Activated T-cell treated with anti-CD3 and anti-CD28 coated beads, Interleukin-2, amount 50 U/mL, for 24 hours (primary cell): ENCODE data around the gene ACER3.
"Not testable (repeated sequence)": the region's sequence is repeated elsewhere in the genome, so short reads cannot be mapped to it uniquely, and the experiment has no call there.

Source experiments
- DNase-seq: peaks from one replicate; pipeline ENCODE4 v3.0.0-alpha.2; 2020
- H3K27ac Mint-ChIP-seq: 2 replicates; pipeline ENCODE4 v1.8.0; 2020; ENCODE audit warnings: mild to moderate bottlenecking, mixed read lengths
- H3K27me3 Mint-ChIP-seq: 2 replicates; pipeline ENCODE4 v1.8.0; 2020; ENCODE audit warnings: mixed read lengths
- H3K36me3 Mint-ChIP-seq: 2 replicates; pipeline ENCODE4 v1.8.0; 2020; ENCODE audit warnings: low read depth, mixed read lengths
- H3K4me1 Mint-ChIP-seq: 2 replicates; pipeline ENCODE4 v1.8.0; 2020; ENCODE audit warnings: low read depth, mixed read lengths
- H3K4me3 Mint-ChIP-seq: 2 replicates; pipeline ENCODE4 v1.8.0; 2020; ENCODE audit warnings: mild to moderate bottlenecking, moderate library complexity, mixed read lengths
- H3K9me3 Mint-ChIP-seq: 2 replicates; pipeline ENCODE4 v1.8.0; 2020; ENCODE audit warnings: mixed read lengths

ACER3 gene

GRCh38 chr11:76860539-76861475 lies at the start of gene ACER3:
Gene ACER3, plus strand, starts transcription at chr11:76860918. Its CDS starts 59 bp downstream, at chr11:76860977.
- Mint-ChIP-seq H3K4me1 (peaks cover 35% of the 10 kb centered on the region), H3K9me3 (no peaks in the 10 kb centered on the region), H3K27me3 (no peaks in the 10 kb centered on the region)

GRCh38 chr11:76811259-76811658 lies 49.5 kb upstream of the ACER3 start:
- no peak for DNase-seq
- Mint-ChIP-seq H3K27me3 (peaks cover 18% of the 10 kb centered on the region), H3K4me1 (peaks cover 11% of the 10 kb centered on the region), H3K36me3 (peaks cover 3% of the 10 kb centered on the region), H3K4me3 (no peak overlapping the region), H3K27ac (no peak overlapping the region), H3K9me3 (peaks cover 13% of the 10 kb centered on the region)

More at GRCh38 chr11:76860539-76861475, at the start of gene ACER3:
- Mint-ChIP-seq H3K27ac (peak within 1 kb of the TSS; percentile 89), H3K36me3 (peaks cover 7% of the 10 kb centered on the region), H3K4me3 (peak within 1 kb of the TSS; percentile 89)
- DNase-seq = peak; percentile 93

- H3K4me1 Mint-ChIP-seq = peaks cover 6% of the 10 kb centered on the region
- H3K4me3 Mint-ChIP-seq = no peak overlapping the region
- peaks cover 3% of the 10 kb centered on the region for H3K36me3 Mint-ChIP-seq
- peaks cover 23% of the 10 kb centered on the region for H3K9me3 Mint-ChIP-seq
- H3K27me3 Mint-ChIP-seq = peaks cover 9% of the 10 kb centered on the region
- DNase-seq = no peak
- no peak overlapping the region for H3K27ac Mint-ChIP-seq
Observed at GRCh38 chr11:76814414-76814813, 46.3 kb upstream of the ACER3 start.

DNA sequence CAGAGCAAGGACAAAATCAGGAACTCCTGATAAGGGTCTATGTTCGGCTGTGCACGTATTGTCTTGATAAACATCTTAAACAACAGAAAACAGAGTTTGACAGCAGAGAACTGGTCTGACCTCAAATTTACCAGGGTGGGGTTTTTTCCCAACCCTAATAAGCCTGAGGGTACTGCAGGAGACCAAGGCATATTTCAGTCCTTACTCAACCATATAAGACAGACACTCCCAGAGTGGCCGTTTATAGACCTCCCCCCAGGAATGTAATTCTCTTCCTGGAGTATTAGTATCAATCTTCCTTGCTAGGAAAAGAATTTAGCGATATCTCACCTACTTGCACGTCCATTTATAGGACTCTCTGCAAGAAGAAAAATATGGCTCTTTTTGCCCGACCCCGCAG lies 45.0 kb upstream of the ACER3 start:
- H3K27ac Mint-ChIP-seq, H3K36me3 Mint-ChIP-seq, DNase-seq, H3K27me3 Mint-ChIP-seq, H3K4me1 Mint-ChIP-seq, H3K4me3 Mint-ChIP-seq: not testable (repeated sequence)
- peaks cover 23% of the 10 kb centered on the region for H3K9me3 Mint-ChIP-seq

DNA sequence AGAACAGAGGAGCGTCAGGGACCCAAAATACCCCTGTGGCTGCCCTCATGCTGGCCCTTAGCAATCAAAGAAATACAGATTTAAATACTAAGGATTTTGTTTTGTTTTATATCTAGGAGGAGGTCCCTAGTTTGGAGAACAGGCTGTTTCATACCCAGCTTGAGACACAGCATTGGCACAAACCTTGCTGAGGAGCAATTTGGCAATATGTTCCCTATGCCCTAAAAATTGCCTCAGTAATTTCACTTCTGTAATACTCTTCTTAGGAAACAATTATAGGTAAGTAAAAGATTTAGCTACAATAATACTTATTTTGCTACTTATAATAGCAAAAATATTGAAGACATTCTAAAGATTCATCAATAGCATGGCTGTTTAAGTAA lies 40.5 kb upstream of the ACER3 start:
- Mint-ChIP-seq H3K36me3 (peaks cover 3% of the 10 kb centered on the region), H3K4me3 (no peak overlapping the region), H3K27me3 (peaks cover 7% of the 10 kb centered on the region), H3K9me3 (peaks cover 21% of the 10 kb centered on the region), H3K4me1 (peaks cover 3% of the 10 kb centered on the region), H3K27ac (no peak overlapping the region)
- no peak for DNase-seq

- H3K36me3 Mint-ChIP-seq, H3K27ac Mint-ChIP-seq, H3K4me1 Mint-ChIP-seq, H3K9me3 Mint-ChIP-seq, DNase-seq, H3K4me3 Mint-ChIP-seq, H3K27me3 Mint-ChIP-seq: not testable (repeated sequence)
Observed at GRCh38 chr11:76821396-76821795, 39.3 kb upstream of the ACER3 start.

DNA sequence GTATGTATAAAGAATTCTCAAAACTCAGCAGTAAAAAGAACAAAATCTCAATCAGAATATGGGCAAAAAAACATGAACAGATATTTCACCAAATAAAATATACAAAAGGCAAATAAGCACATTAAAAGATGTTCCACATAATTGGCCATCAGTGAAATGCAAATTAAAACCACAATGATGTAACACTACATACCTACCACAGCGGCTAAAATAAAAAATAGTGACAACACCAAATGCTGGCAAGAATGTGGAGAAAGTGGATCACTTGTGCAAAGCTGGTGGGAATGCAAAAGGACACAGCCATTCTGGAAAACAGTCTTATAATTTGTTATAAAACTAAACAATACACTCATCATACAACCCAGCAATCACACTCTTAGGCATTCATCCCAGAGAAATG lies 38.3 kb upstream of the ACER3 start:
- no peak for DNase-seq
- no peak overlapping the region for H3K4me3 Mint-ChIP-seq
- no peaks in the 10 kb centered on the region for H3K36me3 Mint-ChIP-seq
- peaks cover 3% of the 10 kb centered on the region for H3K4me1 Mint-ChIP-seq
- no peak overlapping the region for H3K27ac Mint-ChIP-seq
- H3K27me3 Mint-ChIP-seq = no peaks in the 10 kb centered on the region
- peaks cover under 1% of the 10 kb centered on the region for H3K9me3 Mint-ChIP-seq

DNA sequence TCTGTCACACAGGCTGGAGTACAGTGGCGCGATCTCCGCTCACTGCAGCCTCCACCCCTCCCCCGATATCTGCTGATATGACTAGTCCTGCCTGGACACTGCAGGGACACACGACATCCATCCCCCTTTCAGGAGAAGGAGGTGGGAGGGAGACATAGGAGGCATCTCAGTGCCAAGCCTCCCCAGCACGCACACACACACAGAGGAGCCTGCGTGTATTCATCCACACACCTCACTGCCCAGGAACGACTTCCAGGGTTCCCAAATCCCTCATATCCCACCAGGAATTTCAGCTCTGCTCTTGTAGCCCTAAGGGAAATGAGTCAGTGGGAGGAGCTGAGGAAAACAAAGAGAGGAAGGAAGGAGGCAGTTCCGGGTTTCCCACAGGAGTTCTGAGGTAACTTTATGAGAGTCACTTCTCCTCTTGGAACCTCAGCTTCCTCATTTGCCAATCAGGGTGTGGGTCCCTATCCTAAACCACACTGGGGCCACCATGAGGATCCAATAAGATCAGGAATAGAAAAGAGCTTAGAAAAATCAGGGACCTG lies 37.2 kb upstream of the ACER3 start:
- H3K27me3 Mint-ChIP-seq = no peaks in the 10 kb centered on the region
- H3K27ac Mint-ChIP-seq = no peak overlapping the region
- peaks cover 3% of the 10 kb centered on the region for H3K4me1 Mint-ChIP-seq
- H3K9me3 Mint-ChIP-seq = no peaks in the 10 kb centered on the region
- no peak for DNase-seq
- H3K4me3 Mint-ChIP-seq = no peak overlapping the region
- H3K36me3 Mint-ChIP-seq = no peaks in the 10 kb centered on the region

DNA sequence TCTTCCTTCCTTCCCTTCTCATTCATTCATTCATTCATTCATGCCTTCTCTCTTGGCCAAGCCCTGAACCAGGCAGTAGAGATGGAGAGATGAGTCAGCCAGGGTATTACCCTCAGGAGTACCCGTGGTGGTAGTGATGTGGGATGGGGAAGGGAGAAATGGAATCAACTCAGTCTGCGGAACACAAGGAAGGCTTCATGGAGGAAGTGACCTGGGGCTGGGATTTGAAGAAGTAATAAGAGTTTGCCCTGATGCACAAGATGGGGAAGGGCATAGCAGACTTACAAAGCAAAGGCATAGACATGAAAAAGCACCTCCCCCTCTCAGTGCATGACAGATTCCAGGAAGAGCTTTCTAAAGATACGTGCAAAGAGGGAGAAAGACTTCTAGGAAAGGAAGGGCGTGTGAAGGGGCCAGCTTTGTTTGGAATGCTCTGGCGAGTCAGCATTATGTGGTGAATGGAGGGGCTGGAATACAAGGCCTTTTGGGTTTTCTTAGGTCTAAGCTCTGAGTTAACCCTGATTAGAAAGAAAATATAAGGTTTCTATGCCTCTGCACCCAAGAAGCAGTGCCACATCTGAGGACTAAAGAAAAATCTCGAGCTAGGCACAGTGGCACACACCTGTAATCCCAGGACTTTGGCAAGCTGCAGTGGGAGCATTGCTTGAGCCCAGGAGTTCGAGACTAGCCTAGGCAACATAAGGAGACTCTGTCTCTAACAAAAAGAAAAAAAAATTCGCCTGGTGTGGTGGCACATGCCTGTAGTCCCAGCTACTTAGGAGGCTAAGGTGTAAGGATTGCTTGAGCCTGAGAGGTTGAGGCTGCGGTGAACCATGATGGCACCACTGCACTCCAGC lies 36.4 kb upstream of the ACER3 start:
- no peak overlapping the region for H3K4me3 Mint-ChIP-seq
- H3K9me3 Mint-ChIP-seq = no peaks in the 10 kb centered on the region
- H3K27ac Mint-ChIP-seq = no peak overlapping the region
- H3K4me1 Mint-ChIP-seq = peaks cover 3% of the 10 kb centered on the region
- DNase-seq = no peak
- H3K27me3 Mint-ChIP-seq = no peaks in the 10 kb centered on the region
- H3K36me3 Mint-ChIP-seq = no peaks in the 10 kb centered on the region

DNA sequence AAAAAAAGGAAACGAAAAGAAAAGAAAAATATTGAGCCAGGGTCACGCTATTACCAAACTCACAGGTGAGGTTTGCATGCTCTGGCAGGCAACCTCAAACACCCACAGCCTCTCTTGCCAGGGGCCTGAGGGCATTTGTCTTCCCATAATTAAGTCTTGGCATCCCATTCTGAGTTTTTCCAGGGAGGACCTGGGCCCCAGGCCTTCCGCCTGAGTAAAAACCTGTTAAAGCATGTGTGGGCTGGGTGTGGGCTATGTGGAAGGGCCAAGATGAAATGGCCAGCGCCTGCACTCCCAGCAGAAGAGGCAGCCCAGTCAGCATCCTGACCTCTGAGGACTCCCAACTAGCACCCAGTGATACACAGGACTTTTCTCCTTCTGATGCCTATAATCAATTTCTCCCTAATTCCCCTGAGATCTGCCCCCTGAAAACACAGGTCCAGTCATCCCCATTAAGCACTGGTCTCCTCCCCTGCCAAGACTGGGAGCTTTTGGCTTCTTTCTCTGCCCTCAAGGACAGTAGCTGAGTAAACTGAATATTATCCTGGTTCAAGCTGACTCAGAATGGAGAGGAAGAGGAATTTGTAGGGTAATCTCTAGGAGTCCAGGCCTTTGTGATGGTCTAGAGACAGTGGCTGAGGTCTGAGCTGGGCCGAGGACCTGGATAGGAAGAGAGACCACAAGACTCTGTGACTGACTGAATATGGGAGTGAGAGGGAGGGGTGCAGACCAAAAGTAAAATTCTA lies 35.6 kb upstream of the ACER3 start:
- no peak overlapping the region for H3K27ac Mint-ChIP-seq
- H3K9me3 Mint-ChIP-seq = no peaks in the 10 kb centered on the region
- H3K36me3 Mint-ChIP-seq = no peaks in the 10 kb centered on the region
- peaks cover 3% of the 10 kb centered on the region for H3K4me1 Mint-ChIP-seq
- no peak overlapping the region for H3K4me3 Mint-ChIP-seq
- no peak for DNase-seq
- H3K27me3 Mint-ChIP-seq = peaks cover 5% of the 10 kb centered on the region

DNA sequence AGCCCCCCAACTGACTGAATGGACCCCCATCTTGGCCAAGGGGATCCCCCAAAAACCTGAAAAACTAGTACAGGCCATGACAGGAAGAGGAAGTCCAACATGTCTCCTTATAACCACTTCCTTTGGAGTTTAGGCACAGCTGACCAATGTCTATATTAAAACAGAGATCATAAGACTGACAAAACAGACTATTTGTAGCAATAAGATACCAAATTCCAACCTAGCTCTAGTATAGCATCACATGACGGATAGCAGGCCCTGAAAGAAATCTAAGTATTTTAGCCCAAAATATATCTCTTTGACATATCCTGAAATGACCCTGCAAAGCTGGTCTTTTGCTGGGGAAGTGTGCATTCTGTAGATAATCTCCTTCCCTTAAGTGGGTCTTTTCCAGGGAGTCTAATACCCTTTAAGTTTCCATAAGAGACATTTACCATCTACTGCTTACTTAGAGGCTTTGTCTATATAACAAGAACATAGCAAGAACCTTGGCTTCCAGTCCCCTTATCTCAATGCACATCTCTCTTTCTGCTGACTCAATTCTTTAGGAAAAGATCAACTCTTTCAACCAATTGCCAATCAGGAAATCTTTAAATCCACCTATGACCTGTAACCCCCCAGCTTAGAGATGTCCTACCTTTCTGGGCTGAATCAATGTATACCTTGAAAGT lies 34.9 kb upstream of the ACER3 start:
- H3K4me3 Mint-ChIP-seq = no peak overlapping the region
- H3K9me3 Mint-ChIP-seq = no peaks in the 10 kb centered on the region
- H3K4me1 Mint-ChIP-seq = peaks cover 3% of the 10 kb centered on the region
- DNase-seq = no peak
- H3K36me3 Mint-ChIP-seq = no peaks in the 10 kb centered on the region
- no peak overlapping the region for H3K27ac Mint-ChIP-seq
- peaks cover 5% of the 10 kb centered on the region for H3K27me3 Mint-ChIP-seq

GRCh38 chr11:76826508-76826907 lies 34.2 kb upstream of the ACER3 start:
- H3K27ac Mint-ChIP-seq, H3K9me3 Mint-ChIP-seq, DNase-seq, H3K4me1 Mint-ChIP-seq, H3K4me3 Mint-ChIP-seq, H3K36me3 Mint-ChIP-seq, H3K27me3 Mint-ChIP-seq: not testable (repeated sequence)

GRCh38 chr11:76827005-76827404 lies 33.7 kb upstream of the ACER3 start:
- H3K9me3 Mint-ChIP-seq, H3K27ac Mint-ChIP-seq, H3K36me3 Mint-ChIP-seq, DNase-seq, H3K27me3 Mint-ChIP-seq, H3K4me3 Mint-ChIP-seq, H3K4me1 Mint-ChIP-seq: not testable (repeated sequence)
